CD14-positive monocyte (primary cell): ENCODE results near the gene DENND2C. TPM values are rescaled to one million over a fixed set of nuclear protein-coding genes. Genes with fewer than 3 reads are reported as not detected.

Experiments used
- DNase-seq, 3 donors: peaks; one replicate each; pipeline ENCODE4 v3.0.0-alpha.2; 2011 to 2022
- H2AFZ ChIP-seq: 2 replicates; pipeline ENCODE4 v1.6.0; 2012; ENCODE audit warnings: mild to moderate bottlenecking, low read depth, low read length, inconsistent platforms; ENCODE audit not compliant: insufficient read depth, poor library complexity, severe bottlenecking
- H3K27ac ChIP-seq, 2 donors: 1 replicate in 1 of 2; 2 replicates in 1 of 2; pipeline ENCODE4 v1.5.1; 2012 to 2013; ENCODE audit warnings: low read length in 2 of 2, control low read depth in 1 of 2, inconsistent platforms in 1 of 2, low read depth in 1 of 2, mild to moderate bottlenecking in 1 of 2
- H3K27me3 ChIP-seq, 2 donors: one replicate each; pipeline versions ENCODE4 v1.6.0 to v1.6.1; 2011 to 2013; ENCODE audit warnings: low read length in 2 of 2; ENCODE audit not compliant: control insufficient read depth in 2 of 2, insufficient read depth in 2 of 2
- H3K36me3 ChIP-seq, 2 donors: replicated peaks in 1 of 2; 1 replicate in 1 of 2; 2 replicates in 1 of 2; pipeline versions ENCODE4 v1.5.1 to v1.6.1; 2012 to 2013; ENCODE audit warnings: low read length in 2 of 2, control low read depth in 1 of 2, inconsistent platforms in 1 of 2, mild to moderate bottlenecking in 1 of 2; ENCODE audit not compliant: insufficient read depth in 2 of 2, control insufficient read depth in 1 of 2
- H3K4me1 ChIP-seq, 2 donors: 1 replicate in 1 of 2; 2 replicates in 1 of 2; pipeline versions ENCODE4 v1.5.1 to v1.6.1; 2012 to 2013; ENCODE audit warnings: low read length in 2 of 2, control low read depth in 1 of 2, inconsistent platforms in 1 of 2, mild to moderate bottlenecking in 1 of 2, moderate library complexity in 1 of 2; ENCODE audit not compliant: insufficient read depth in 2 of 2, control insufficient read depth in 1 of 2
- H3K4me2 ChIP-seq: replicated peaks from 2 replicates; pipeline ENCODE3; 2012; ENCODE audit warnings: low read length, moderate library complexity, mild to moderate bottlenecking; ENCODE audit not compliant: poor library complexity, severe bottlenecking; ENCODE audit errors: extremely low read depth
- H3K4me3 ChIP-seq, 3 experiments: fragments of 200-600 bp in 1 of 3; sonication (generic) in 1 of 3; replicated peaks in 1 of 3; 1 replicate in 2 of 3; 2 replicates in 1 of 3; pipeline ENCODE4 v1.5.1; 2011 to 2013; ENCODE audit warnings: low read length in 3 of 3, mild to moderate bottlenecking in 3 of 3, control low read depth in 2 of 3, low read depth in 2 of 3, inconsistent platforms in 1 of 3, moderate library complexity in 1 of 3
- H3K79me2 ChIP-seq: 2 replicates; pipeline ENCODE4 v1.6.0; 2012; ENCODE audit warnings: mild to moderate bottlenecking, control low read depth, inconsistent platforms, low read length, moderate library complexity; ENCODE audit not compliant: insufficient read depth
- H3K9ac ChIP-seq: 2 replicates; pipeline ENCODE4 v1.6.0; 2017; ENCODE audit warnings: low read length, mild to moderate bottlenecking; ENCODE audit not compliant: insufficient read depth, poor library complexity, severe bottlenecking
- H3K9me3 ChIP-seq, 2 donors: replicated peaks in 1 of 2; 1 replicate in 1 of 2; 2 replicates in 1 of 2; pipeline versions ENCODE4 v1.5.1 to v1.6.1; 2012 to 2013; ENCODE audit warnings: low read length in 2 of 2, control low read depth in 1 of 2; ENCODE audit not compliant: control insufficient read depth in 1 of 2, insufficient read depth in 1 of 2
- H4K20me1 ChIP-seq: 2 replicates; pipeline ENCODE4 v1.6.0; 2012; ENCODE audit warnings: mild to moderate bottlenecking, low read length, control low read depth, moderate library complexity; ENCODE audit not compliant: insufficient read depth
- H3K27ac Mint-ChIP-seq, 7 donors: one replicate each; pipeline ENCODE4 v1.8.0; 2020; ENCODE audit warnings: mild to moderate bottlenecking in 7 of 7, mixed read lengths in 7 of 7, moderate library complexity in 6 of 7, inconsistent platforms in 2 of 7
- H3K27me3 Mint-ChIP-seq, 3 donors: one replicate each; pipeline ENCODE4 v1.8.0; 2021 to 2022; ENCODE audit warnings: low read depth in 3 of 3, mild to moderate bottlenecking in 3 of 3, mixed read lengths in 3 of 3, moderate library complexity in 3 of 3, inconsistent platforms in 1 of 3
- H3K36me3 Mint-ChIP-seq, 2 donors: one replicate each; pipeline ENCODE4 v1.8.0; 2020; ENCODE audit warnings: mixed read lengths in 2 of 2, inconsistent platforms in 1 of 2, mild to moderate bottlenecking in 1 of 2
- H3K4me1 Mint-ChIP-seq: one replicate; pipeline ENCODE4 v1.8.0; 2020; ENCODE audit warnings: mild to moderate bottlenecking, mixed read lengths
- H3K4me3 Mint-ChIP-seq, 2 donors: one replicate each; pipeline ENCODE4 v1.8.0; 2020; ENCODE audit warnings: mild to moderate bottlenecking in 2 of 2, mixed read lengths in 2 of 2, moderate library complexity in 1 of 2
- H3K9me3 Mint-ChIP-seq, 7 donors: one replicate each; pipeline ENCODE4 v1.8.0; 2020 to 2022; ENCODE audit warnings: mixed read lengths in 7 of 7, mild to moderate bottlenecking in 6 of 7, moderate library complexity in 6 of 7, inconsistent platforms in 2 of 7
- WGBS: methylation state at CpG from one replicate; pipeline ENCODE4 v1.1.5; 2013; ENCODE audit warnings: missing lambda C conversion rate; ENCODE audit not compliant: insufficient coverage; 5-methylcytosine and 5-hydroxymethylcytosine counted together
- intact Hi-C, 2 donors: fragments of 100-400 bp; cut with micrococcal nuclease; formaldehyde crosslinking; loops; one replicate each; pipeline versions ENCODE4 v1.15.0 to v1.15.1; 2023
- polyA plus RNA-seq, 3 donors: library from polyadenylated mRNA; depleted of rRNA in 1 of 3; unstranded in 2 of 3; stranded (reverse) in 1 of 3; fragments of 300-500 nt in 2 of 3; fragments of >200 nt in 1 of 3; fragmentation: Illumina TruSeq in 2 of 3; gene quantifications; 1 replicate in 2 of 3; 2 replicates in 1 of 3; pipeline ENCODE4 v1.2.3, GENCODE V29; 2012 to 2021
- TF ChIP-seq, protein P1 (sequence below): fragments of 200-600 bp; IDR thresholded peaks from one replicate; pipeline ENCODE4 v1.8.0; 2022; ENCODE audit warnings: antibody characterized with exemption, mild to moderate bottlenecking

DENND2C gene
- polyA plus RNA-seq, 3 donors = 0.03 to 0.07 (median 0.06) TPM

DNA sequence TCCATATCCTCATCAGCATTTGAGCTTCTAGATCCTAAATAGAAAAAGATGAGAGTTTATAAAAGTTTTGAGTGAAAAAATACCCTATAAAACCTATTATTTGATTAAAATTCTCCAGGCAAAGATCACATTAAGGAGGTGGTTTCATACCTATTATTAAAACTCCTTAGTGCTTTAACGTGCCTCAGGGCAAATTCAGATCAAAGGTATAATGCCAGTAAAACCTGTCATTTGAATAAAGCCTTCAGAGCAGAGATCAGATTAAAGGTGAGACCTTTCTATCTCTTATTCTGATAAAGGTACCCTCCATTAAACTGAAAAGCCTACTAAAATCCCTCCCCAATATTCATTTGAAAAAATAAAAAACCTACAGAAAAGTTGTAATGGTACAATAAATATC is 124.5 kb downstream of the DENND2C start:
- Histone ChIP-seq H3K27me3 (no peaks in the 10 kb centered on the region), H3K79me2 (no peaks in the 10 kb centered on the region), H3K4me2 (no peak overlapping the region), H3K4me1 (peaks cover 15 to 21% of the 10 kb centered on the region in 2 donors), H3K9me3 (no peaks in the 10 kb centered on the region), H3K27ac (no peak overlapping the region), H3K9ac (no peak overlapping the region), H3K36me3 (no peaks in the 10 kb centered on the region), H2AFZ (no peak overlapping the region), H3K4me3 (no peak overlapping the region), H4K20me1 (no peaks in the 10 kb centered on the region)
- no peak overlapping the region for H3K27ac Mint-ChIP-seq
- intact Hi-C loops = loop anchor here in 1 of 2 donors (10.0 kb wide), 1 partner anchor 61 kb away; no protein-coding TSS in a partner anchor
- no peak for DNase-seq
- TF ChIP-seq, protein P1, sequence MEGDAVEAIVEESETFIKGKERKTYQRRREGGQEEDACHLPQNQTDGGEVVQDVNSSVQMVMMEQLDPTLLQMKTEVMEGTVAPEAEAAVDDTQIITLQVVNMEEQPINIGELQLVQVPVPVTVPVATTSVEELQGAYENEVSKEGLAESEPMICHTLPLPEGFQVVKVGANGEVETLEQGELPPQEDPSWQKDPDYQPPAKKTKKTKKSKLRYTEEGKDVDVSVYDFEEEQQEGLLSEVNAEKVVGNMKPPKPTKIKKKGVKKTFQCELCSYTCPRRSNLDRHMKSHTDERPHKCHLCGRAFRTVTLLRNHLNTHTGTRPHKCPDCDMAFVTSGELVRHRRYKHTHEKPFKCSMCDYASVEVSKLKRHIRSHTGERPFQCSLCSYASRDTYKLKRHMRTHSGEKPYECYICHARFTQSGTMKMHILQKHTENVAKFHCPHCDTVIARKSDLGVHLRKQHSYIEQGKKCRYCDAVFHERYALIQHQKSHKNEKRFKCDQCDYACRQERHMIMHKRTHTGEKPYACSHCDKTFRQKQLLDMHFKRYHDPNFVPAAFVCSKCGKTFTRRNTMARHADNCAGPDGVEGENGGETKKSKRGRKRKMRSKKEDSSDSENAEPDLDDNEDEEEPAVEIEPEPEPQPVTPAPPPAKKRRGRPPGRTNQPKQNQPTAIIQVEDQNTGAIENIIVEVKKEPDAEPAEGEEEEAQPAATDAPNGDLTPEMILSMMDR = no peak
- H3K36me3 Mint-ChIP-seq = no peaks in the 10 kb centered on the region
- H3K27me3 Mint-ChIP-seq = peaks cover 3 to 12% (median 8%) of the 10 kb centered on the region in 3 donors
- H3K9me3 Mint-ChIP-seq = peaks cover 0 to 14% (median 0%) of the 10 kb centered on the region in 7 donors
- WGBS = no CpG with 5 or more reads among the region's 1 CpG
- no peak overlapping the region for H3K4me3 Mint-ChIP-seq
- H3K4me1 Mint-ChIP-seq = peaks cover 15% of the 10 kb centered on the region

DNA sequence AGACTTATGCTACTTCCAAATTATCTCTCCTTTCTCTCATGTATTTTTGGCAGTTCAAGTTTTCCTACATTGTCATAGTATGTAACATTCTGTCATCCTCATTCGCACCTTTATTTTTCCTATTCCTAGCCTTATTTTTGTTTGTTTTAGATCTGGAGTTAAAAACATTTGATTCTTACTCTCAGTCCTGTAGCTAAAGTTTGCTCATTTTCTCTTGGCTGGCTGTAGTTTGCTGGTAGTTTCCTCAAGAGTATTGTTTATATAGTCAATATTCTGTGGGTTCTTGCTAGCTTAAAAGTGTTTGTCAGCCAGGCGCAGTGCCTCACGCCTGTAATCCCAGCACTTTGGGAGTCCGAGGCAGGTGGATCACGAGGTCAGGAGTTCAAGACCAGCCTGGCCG is 129.0 kb downstream of the DENND2C start:
- Histone ChIP-seq H3K4me3 (no peak overlapping the region), H2AFZ (no peak overlapping the region), H3K36me3 (no peaks in the 10 kb centered on the region), H3K9ac (no peak overlapping the region), H3K9me3 (no peaks in the 10 kb centered on the region), H3K27ac (no peak overlapping the region), H3K27me3 (no peaks in the 10 kb centered on the region), H3K79me2 (no peaks in the 10 kb centered on the region), H4K20me1 (no peaks in the 10 kb centered on the region), H3K4me1 (no peaks in the 10 kb centered on the region), H3K4me2 (no peak overlapping the region)
- H3K27me3 Mint-ChIP-seq = peaks cover 3 to 10% (median 7%) of the 10 kb centered on the region in 3 donors
- intact Hi-C loops = loop anchor here in 1 of 2 donors (10.0 kb wide), 1 partner anchor 56 kb away; no protein-coding TSS in a partner anchor
- 0% methylated on average over 1 of the region's 6 CpGs for WGBS
- DNase-seq = no peak
- H3K4me3 Mint-ChIP-seq = no peak overlapping the region
- TF ChIP-seq, protein P1 = no peak
- peaks cover 0 to 2% (median 0%) of the 10 kb centered on the region in 7 donors for H3K9me3 Mint-ChIP-seq
- H3K4me1 Mint-ChIP-seq = no peaks in the 10 kb centered on the region
- no peaks in the 10 kb centered on the region for H3K36me3 Mint-ChIP-seq
- H3K27ac Mint-ChIP-seq = no peak overlapping the region
